Keratinocyte (primary cell): ENCODE results near the gene NR3C2. TPM values are rescaled to one million over a fixed set of nuclear protein-coding genes. Genes with fewer than 3 reads are reported as not detected.

Source experiments
- DNase-seq: peaks from one replicate; pipeline ENCODE4 v3.0.0-alpha.2; 2011; ENCODE audit warnings: low read depth, missing footprints, low spot score
- FAIRE-seq: peaks from 2 replicates; lab custom pipeline; 2011; peaks lifted over from hg19 to GRCh38; lab: Jason Lieb, UNC
- H2AFZ ChIP-seq: 2 replicates; pipeline ENCODE4 v1.6.0; 2012; ENCODE audit warnings: low read length, control low read depth, inconsistent platforms; ENCODE audit not compliant: control insufficient read depth
- H3K27ac ChIP-seq: 2 replicates; pipeline ENCODE4 v1.5.1; 2011; ENCODE audit warnings: low read length; ENCODE audit not compliant: control insufficient read depth, insufficient read depth
- H3K27me3 ChIP-seq: 3 replicates; pipeline ENCODE4 v1.6.0; 2011; ENCODE audit warnings: low read length; ENCODE audit not compliant: control insufficient read depth, insufficient read depth; ENCODE audit errors: extremely low read depth
- H3K36me3 ChIP-seq, 2 experiments: 2 replicates in 1 of 2; 3 replicates in 1 of 2; pipeline ENCODE4 v1.5.1; 2011; ENCODE audit warnings: low read length in 2 of 2, mild to moderate bottlenecking in 1 of 2; ENCODE audit not compliant: control insufficient read depth in 2 of 2, insufficient read depth in 2 of 2; ENCODE audit errors: extremely low read depth in 1 of 2
- H3K4me1 ChIP-seq: 3 replicates; pipeline ENCODE4 v1.5.1; 2011; ENCODE audit warnings: low read length; ENCODE audit not compliant: control insufficient read depth, insufficient read depth; ENCODE audit errors: extremely low read depth
- H3K4me2 ChIP-seq: 3 replicates; pipeline ENCODE4 v1.6.0; 2011; ENCODE audit warnings: low read depth, low read length; ENCODE audit not compliant: control insufficient read depth, insufficient read depth; ENCODE audit errors: extremely low read depth
- H3K4me3 ChIP-seq, 3 experiments: fragments of 200-600 bp in 1 of 3; sonication (generic) in 1 of 3; 2 replicates in 2 of 3; 3 replicates in 1 of 3; pipeline ENCODE4 v1.5.1; 2011 to 2016; ENCODE audit warnings: low read length in 3 of 3, mild to moderate bottlenecking in 3 of 3, control low read depth in 2 of 3, inconsistent platforms in 1 of 3, low read depth in 1 of 3, mixed read lengths in 1 of 3, mixed run types in 1 of 3, moderate library complexity in 1 of 3; ENCODE audit not compliant: control insufficient read depth in 2 of 3, insufficient read depth in 2 of 3; ENCODE audit errors: extremely low read depth in 1 of 3
- H3K79me2 ChIP-seq: 2 replicates; pipeline ENCODE4 v1.6.0; 2012; ENCODE audit warnings: low read length; ENCODE audit not compliant: control insufficient read depth, insufficient read depth
- H3K9ac ChIP-seq: 3 replicates; pipeline ENCODE4 v1.6.0; 2011; ENCODE audit warnings: low read length; ENCODE audit not compliant: control insufficient read depth, insufficient read depth; ENCODE audit errors: extremely low read depth
- H3K9me1 ChIP-seq: 3 replicates; pipeline ENCODE4 v1.6.0; 2011; ENCODE audit warnings: low read length; ENCODE audit not compliant: control insufficient read depth, insufficient read depth; ENCODE audit errors: extremely low read depth
- H3K9me3 ChIP-seq: 2 replicates; pipeline ENCODE4 v1.5.1; 2012; ENCODE audit warnings: low read depth, low read length; ENCODE audit not compliant: control insufficient read depth
- H4K20me1 ChIP-seq: 3 replicates; pipeline ENCODE4 v1.6.0; 2011; ENCODE audit warnings: low read length; ENCODE audit not compliant: control insufficient read depth, insufficient read depth; ENCODE audit errors: extremely low read depth
- CTCF ChIP-seq, 3 experiments: IDR thresholded peaks in 1 of 3; conservative IDR thresholded peaks in 1 of 3; optimal IDR thresholded peaks in 1 of 3; 2 replicates in 2 of 3; 3 replicates in 1 of 3; pipeline versions ENCODE3 to v1.5.1; 2011; ENCODE audit warnings: low read length in 3 of 3, mild to moderate bottlenecking in 3 of 3, moderate library complexity in 2 of 3, control low read depth in 1 of 3, inconsistent platforms in 1 of 3; ENCODE audit not compliant: insufficient read depth in 2 of 3; ENCODE audit errors: extremely low read depth in 1 of 3
- EZH2 ChIP-seq: IDR thresholded peaks from one replicate; pipeline ENCODE4 v1.6.1; 2012; ENCODE audit warnings: inconsistent platforms, mild to moderate bottlenecking, low read length, moderate library complexity
- dilution Hi-C: fragments of 300-500 bp; cut with MboI; formaldehyde crosslinking; loops from one replicate; pipeline ENCODE4 v1.7.0; 2020; ENCODE audit warnings: low sequenced_read_pairs; ENCODE audit not compliant: extremely low pct_ligation_motif_present
- polyA plus RNA-seq, 5 experiments: library from polyadenylated mRNA; depleted of rRNA in 3 of 5; stranded (reverse) in 3 of 5; stranded (forward) in 1 of 5; unstranded in 1 of 5; fragments of >200 nt; gene quantifications; 1 replicate in 1 of 5; 2 replicates in 3 of 5; 3 replicates in 1 of 5; pipeline versions ENCODE4 v1.2.1 to v1.2.3, GENCODE V29; 2011 to 2012; ENCODE audit warnings: missing spikeins in 2 of 5, low read depth in 1 of 5, low replicate concordance in 1 of 5

Gene NR3C2
- polyA plus RNA-seq, 1 donor (not counting 4 experiments of a cell fraction or from before 2014, with no cell fraction given): 1.5 TPM

DNA sequence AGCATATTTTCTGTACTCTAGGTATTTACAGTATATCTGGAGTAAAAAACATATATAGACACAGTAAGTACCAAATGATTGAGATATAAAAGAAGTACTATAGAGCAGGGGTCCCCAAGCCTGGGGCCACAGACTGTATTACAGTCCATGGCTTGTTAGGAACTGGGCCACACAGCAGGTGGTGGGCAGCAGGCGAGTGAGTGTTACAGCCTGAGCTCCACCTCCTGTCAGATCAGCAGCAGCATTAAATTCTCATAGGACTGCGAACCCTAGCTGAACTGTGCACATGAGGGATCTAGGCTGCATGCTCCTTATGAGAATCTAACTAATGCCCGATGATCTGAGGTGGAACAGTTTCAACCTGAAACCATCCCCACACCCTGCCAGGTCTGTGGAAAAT lies 300.7 kb downstream of the NR3C2 start:
- H3K79me2 ChIP-seq: no peaks in the 10 kb centered on the region
- H2AFZ ChIP-seq: no peak overlapping the region
- no peak overlapping the region for H3K27ac ChIP-seq
- H3K4me1 ChIP-seq: no peaks in the 10 kb centered on the region
- H3K9me3 ChIP-seq: no peaks in the 10 kb centered on the region
- dilution Hi-C loops: no loop called here
- TF ChIP-seq EZH2 (no peak), CTCF (optimal IDR thresholded peaks at IDR 0.05 in 1 of 3, IDR thresholded peaks at IDR 0.05 in 1 of 3, conservative IDR thresholded peaks at IDR 0.05 in 1 of 3; ENCODE audit: extremely low read depth in 1 of 3, insufficient read depth in 2 of 3, low read length in 3 of 3) (no peak)
- no peak overlapping the region for H3K4me2 ChIP-seq
- no peak for DNase-seq
- no peak overlapping the region for H3K4me3 ChIP-seq
- no peak overlapping the region for H3K9ac ChIP-seq
- no peaks in the 10 kb centered on the region for H4K20me1 ChIP-seq
- H3K9me1 ChIP-seq: no peaks in the 10 kb centered on the region
- FAIRE-seq: no peak
- H3K27me3 ChIP-seq: no peaks in the 10 kb centered on the region
- H3K36me3 ChIP-seq: no peaks in the 10 kb centered on the region

GRCh38 chr4:148126825-148127224 lies 315.4 kb downstream of the NR3C2 start:
- no peak for FAIRE-seq

More at GRCh38 chr4:148126825-148127224, 315.4 kb downstream of the NR3C2 start:
- H3K27ac ChIP-seq: no peak overlapping the region
- no peak overlapping the region for H3K4me2 ChIP-seq
- H3K79me2 ChIP-seq: no peaks in the 10 kb centered on the region
- H3K4me1 ChIP-seq: no peaks in the 10 kb centered on the region
- H3K9ac ChIP-seq: no peak overlapping the region
- TF ChIP-seq CTCF (optimal IDR thresholded peaks at IDR 0.05 in 1 of 3, IDR thresholded peaks at IDR 0.05 in 1 of 3, conservative IDR thresholded peaks at IDR 0.05 in 1 of 3; ENCODE audit: extremely low read depth in 1 of 3, insufficient read depth in 2 of 3, low read length in 3 of 3) (no peak), EZH2 (no peak)
- no peaks in the 10 kb centered on the region for H3K27me3 ChIP-seq
- no peaks in the 10 kb centered on the region for H3K9me3 ChIP-seq
- no peak overlapping the region for H2AFZ ChIP-seq
- H3K36me3 ChIP-seq: no peaks in the 10 kb centered on the region
- H4K20me1 ChIP-seq: no peaks in the 10 kb centered on the region
- H3K9me1 ChIP-seq: no peaks in the 10 kb centered on the region
- no peak for DNase-seq
- dilution Hi-C loops: no loop called here
- H3K4me3 ChIP-seq: no peak overlapping the region
